GM18526 (cell line): ENCODE measurements around the gene NFIA.

ENCODE experiments used
- POLR2A ChIP-seq: IDR thresholded peaks from 3 replicates; pipeline ENCODE4 v1.6.1; 2011; ENCODE audit not compliant: insufficient read length; ENCODE audit errors: extremely low read depth

The NFIA gene

GRCh38 chr1:61372944-61373343 is 290.6 kb downstream of the NFIA start:
- TF ChIP-seq POLR2A = no peak

GRCh38 chr1:61374156-61374555 is 291.8 kb downstream of the NFIA start:
- no peak for TF ChIP-seq POLR2A

- TF ChIP-seq POLR2A = no peak
These were observed 292.9 kb downstream of the NFIA start for GRCh38 chr1:61375082-61375880.

GRCh38 chr1:61376151-61376550 is 293.8 kb downstream of the NFIA start:
- no peak for TF ChIP-seq POLR2A

GRCh38 chr1:61377242-61377958 is 295.0 kb downstream of the NFIA start:
- TF ChIP-seq POLR2A = no peak

- no peak for TF ChIP-seq POLR2A
These were observed 296.3 kb downstream of the NFIA start for GRCh38 chr1:61378494-61379180.

GRCh38 chr1:61379693-61380092 is 297.3 kb downstream of the NFIA start:
- no peak for TF ChIP-seq POLR2A

- no peak for TF ChIP-seq POLR2A
These were observed 298.2 kb downstream of the NFIA start for GRCh38 chr1:61380561-61380960.

- TF ChIP-seq POLR2A = no peak
These were observed 304.0 kb downstream of the NFIA start for GRCh38 chr1:61386323-61386722.

GRCh38 chr1:61386770-61387169 is 304.4 kb downstream of the NFIA start:
- TF ChIP-seq POLR2A = no peak

GRCh38 chr1:61387829-61388228 is 305.5 kb downstream of the NFIA start:
- TF ChIP-seq POLR2A = no peak

GRCh38 chr1:61388566-61388965 is 306.2 kb downstream of the NFIA start:
- TF ChIP-seq POLR2A = no peak

GRCh38 chr1:61389194-61389925 is 307.0 kb downstream of the NFIA start:
- TF ChIP-seq POLR2A = no peak

- no peak for TF ChIP-seq POLR2A
These were observed 307.8 kb downstream of the NFIA start for GRCh38 chr1:61389926-61390845.

GRCh38 chr1:61391730-61392129 is 309.4 kb downstream of the NFIA start:
- TF ChIP-seq POLR2A = no peak
